Measurements from ENCODE around the gene ZNF385B.

Gene ZNF385B

GRCh38 chr2:179538406-179539123, 322.8 kb downstream of the ZNF385B start:
- Histone ChIP-seq H3K9me2 (replicated peaks; ENCODE audit: insufficient read depth, low read length) (no peaks in the 10 kb centered on the region), H3K36me3 (ENCODE audit: low read length) (no peaks in the 10 kb centered on the region), H3K9me3 (ENCODE audit: insufficient read depth, low read length) (no peaks in the 10 kb centered on the region), H2AFZ (ENCODE audit: low read depth, low read length, severe bottlenecking) (no peak overlapping the region), H3K4me3 (ENCODE audit: insufficient read depth, low read length, poor library complexity, severe bottlenecking) (no peak overlapping the region), H3F3A (ENCODE audit: insufficient read depth) (no peaks in the 10 kb centered on the region), H3K27ac (ENCODE audit: low read depth, low read length) (no peak overlapping the region), H4K20me1 (ENCODE audit: low read depth, low read length) (no peaks in the 10 kb centered on the region), H3K9ac (ENCODE audit: low read length) (no peak overlapping the region), H3K27me3 (ENCODE audit: low read length) (no peaks in the 10 kb centered on the region), H3K79me2 (ENCODE audit: insufficient read depth, low read length) (no peaks in the 10 kb centered on the region), H3K4me2 (ENCODE audit: low read depth, low read length, poor library complexity, severe bottlenecking) (no peak overlapping the region)
- TF ChIP-seq, protein P1, sequence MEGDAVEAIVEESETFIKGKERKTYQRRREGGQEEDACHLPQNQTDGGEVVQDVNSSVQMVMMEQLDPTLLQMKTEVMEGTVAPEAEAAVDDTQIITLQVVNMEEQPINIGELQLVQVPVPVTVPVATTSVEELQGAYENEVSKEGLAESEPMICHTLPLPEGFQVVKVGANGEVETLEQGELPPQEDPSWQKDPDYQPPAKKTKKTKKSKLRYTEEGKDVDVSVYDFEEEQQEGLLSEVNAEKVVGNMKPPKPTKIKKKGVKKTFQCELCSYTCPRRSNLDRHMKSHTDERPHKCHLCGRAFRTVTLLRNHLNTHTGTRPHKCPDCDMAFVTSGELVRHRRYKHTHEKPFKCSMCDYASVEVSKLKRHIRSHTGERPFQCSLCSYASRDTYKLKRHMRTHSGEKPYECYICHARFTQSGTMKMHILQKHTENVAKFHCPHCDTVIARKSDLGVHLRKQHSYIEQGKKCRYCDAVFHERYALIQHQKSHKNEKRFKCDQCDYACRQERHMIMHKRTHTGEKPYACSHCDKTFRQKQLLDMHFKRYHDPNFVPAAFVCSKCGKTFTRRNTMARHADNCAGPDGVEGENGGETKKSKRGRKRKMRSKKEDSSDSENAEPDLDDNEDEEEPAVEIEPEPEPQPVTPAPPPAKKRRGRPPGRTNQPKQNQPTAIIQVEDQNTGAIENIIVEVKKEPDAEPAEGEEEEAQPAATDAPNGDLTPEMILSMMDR (IDR thresholded peaks at IDR 0.05; ENCODE audit: insufficient read depth, low read length, poor library complexity, severe bottlenecking), result no peak
- TF ChIP-seq EZH2phosphoT487 (conservative IDR thresholded peaks at IDR 0.05; ENCODE audit: low read length), result no peak

- Histone ChIP-seq H2AFZ (ENCODE audit: low read depth, low read length, severe bottlenecking) (no peak overlapping the region), H3K9me3 (ENCODE audit: insufficient read depth, low read length) (no peaks in the 10 kb centered on the region), H3K27ac (ENCODE audit: low read depth, low read length) (no peak overlapping the region), H3K9ac (ENCODE audit: low read length) (no peak overlapping the region), H3F3A (ENCODE audit: insufficient read depth) (no peaks in the 10 kb centered on the region), H3K4me2 (ENCODE audit: low read depth, low read length, poor library complexity, severe bottlenecking) (no peak overlapping the region), H4K20me1 (ENCODE audit: low read depth, low read length) (no peaks in the 10 kb centered on the region), H3K9me2 (replicated peaks; ENCODE audit: insufficient read depth, low read length) (no peaks in the 10 kb centered on the region), H3K4me3 (ENCODE audit: insufficient read depth, low read length, poor library complexity, severe bottlenecking) (no peak overlapping the region), H3K36me3 (ENCODE audit: low read length) (no peaks in the 10 kb centered on the region), H3K27me3 (ENCODE audit: low read length) (no peaks in the 10 kb centered on the region), H3K79me2 (ENCODE audit: insufficient read depth, low read length) (no peaks in the 10 kb centered on the region)
- TF ChIP-seq, protein P1 (IDR thresholded peaks at IDR 0.05; ENCODE audit: insufficient read depth, low read length, poor library complexity, severe bottlenecking), result no peak
- no peak for TF ChIP-seq EZH2phosphoT487 (conservative IDR thresholded peaks at IDR 0.05; ENCODE audit: low read length)
These were observed 325.2 kb downstream of the ZNF385B start for GRCh38 chr2:179536185-179536584.

GRCh38 chr2:179533875-179534274, 327.5 kb downstream of the ZNF385B start:
- H3K36me3 ChIP-seq (ENCODE audit: low read length), result no peaks in the 10 kb centered on the region
- no peaks in the 10 kb centered on the region for H3K79me2 ChIP-seq (ENCODE audit: insufficient read depth, low read length)
- no peaks in the 10 kb centered on the region for H3K9me3 ChIP-seq (ENCODE audit: insufficient read depth, low read length)
- no peaks in the 10 kb centered on the region for H3F3A ChIP-seq (ENCODE audit: insufficient read depth)
- H3K9ac ChIP-seq (ENCODE audit: low read length), result no peak overlapping the region
- H3K4me3 ChIP-seq (ENCODE audit: insufficient read depth, low read length, poor library complexity, severe bottlenecking), result no peak overlapping the region
- no peak for TF ChIP-seq EZH2phosphoT487 (conservative IDR thresholded peaks at IDR 0.05; ENCODE audit: low read length)
- TF ChIP-seq, protein P1 (IDR thresholded peaks at IDR 0.05; ENCODE audit: insufficient read depth, low read length, poor library complexity, severe bottlenecking), result no peak
- H3K4me2 ChIP-seq (ENCODE audit: low read depth, low read length, poor library complexity, severe bottlenecking), result no peak overlapping the region
- H4K20me1 ChIP-seq (ENCODE audit: low read depth, low read length), result no peaks in the 10 kb centered on the region
- no peak overlapping the region for H2AFZ ChIP-seq (ENCODE audit: low read depth, low read length, severe bottlenecking)
- no peaks in the 10 kb centered on the region for H3K9me2 ChIP-seq (replicated peaks; ENCODE audit: insufficient read depth, low read length)
- no peaks in the 10 kb centered on the region for H3K27me3 ChIP-seq (ENCODE audit: low read length)
- H3K27ac ChIP-seq (ENCODE audit: low read depth, low read length), result no peak overlapping the region
